Measurements from ENCODE around the gene WDTC1. TPM values are rescaled to one million over a fixed set of nuclear protein-coding genes. Genes with fewer than 3 reads are reported as not detected.

WDTC1 gene
- total RNA-seq, 1 experiment from 2014 or later, result 37.1 TPM

- Histone ChIP-seq H2AFZ (no peak overlapping the region), H3K4me1 (replicated peaks; ENCODE audit: insufficient read depth) (no peaks in the 10 kb centered on the region), H3K9me3 (ENCODE audit: insufficient read depth, low read depth) (no peaks in the 10 kb centered on the region), H3K27me3 (ENCODE audit: insufficient read depth, low read depth) (no peaks in the 10 kb centered on the region), H3K4me2 (no peak overlapping the region), H3K4me3 (no peak overlapping the region), H3F3A (ENCODE audit: insufficient read depth, low read depth) (no peaks in the 10 kb centered on the region), H3K27ac (no peak overlapping the region), H3K79me2 (ENCODE audit: low read depth) (no peaks in the 10 kb centered on the region), H4K20me1 (ENCODE audit: insufficient read depth) (no peaks in the 10 kb centered on the region), H3K36me3 (ENCODE audit: low read depth) (no peaks in the 10 kb centered on the region), H3K9me2 (ENCODE audit: insufficient read depth) (no peaks in the 10 kb centered on the region)
- TF ChIP-seq CTCF (conservative IDR thresholded peaks at IDR 0.05), result no peak
- no peak for TF ChIP-seq EZH2 (IDR thresholded peaks at IDR 0.05; ENCODE audit: low read depth)
- intact Hi-C loops (cut with micrococcal nuclease; ENCODE audit: unreplicated experiment), result no loop called here
- DNase-seq, result no peak
- ChIA-PET POLR2A (ENCODE audit: unreplicated experiment) (no interaction called here), CTCF (no interaction called here)
- BruUV-seq (replicated peaks), result no TSS peak
These were observed 11.8 kb downstream of the WDTC1 start for GRCh38 chr1:27246194-27246593.

GRCh38 chr1:27253596-27253995 lies 19.2 kb downstream of the WDTC1 start:
- intact Hi-C loops (cut with micrococcal nuclease; ENCODE audit: unreplicated experiment), result no loop called here
- Histone ChIP-seq H3K4me2 (no peak overlapping the region), H3K9me2 (ENCODE audit: insufficient read depth) (no peaks in the 10 kb centered on the region), H3F3A (ENCODE audit: insufficient read depth, low read depth) (no peaks in the 10 kb centered on the region), H3K4me1 (replicated peaks; ENCODE audit: insufficient read depth) (no peaks in the 10 kb centered on the region), H3K9me3 (ENCODE audit: insufficient read depth, low read depth) (no peaks in the 10 kb centered on the region), H3K36me3 (ENCODE audit: low read depth) (no peaks in the 10 kb centered on the region), H3K27ac (no peak overlapping the region), H4K20me1 (ENCODE audit: insufficient read depth) (no peaks in the 10 kb centered on the region), H3K27me3 (ENCODE audit: insufficient read depth, low read depth) (no peaks in the 10 kb centered on the region), H3K4me3 (no peak overlapping the region), H3K79me2 (ENCODE audit: low read depth) (no peaks in the 10 kb centered on the region), H2AFZ (no peak overlapping the region)
- no TSS peak for BruUV-seq (replicated peaks)
- ChIA-PET POLR2A (ENCODE audit: unreplicated experiment) (no interaction called here), CTCF (no interaction called here)
- no peak for DNase-seq
- no peak for TF ChIP-seq CTCF (conservative IDR thresholded peaks at IDR 0.05)
- no peak for TF ChIP-seq EZH2 (IDR thresholded peaks at IDR 0.05; ENCODE audit: low read depth)

- TF ChIP-seq CTCF (conservative IDR thresholded peaks at IDR 0.05) (no peak), EZH2 (IDR thresholded peaks at IDR 0.05; ENCODE audit: low read depth) (no peak)
- intact Hi-C loops (cut with micrococcal nuclease; ENCODE audit: unreplicated experiment), result no loop called here
- DNase-seq, result no peak
- ChIA-PET POLR2A (ENCODE audit: unreplicated experiment) (no interaction called here), CTCF (no interaction called here)
- no peak overlapping the region for H3K4me3 ChIP-seq
- no peaks in the 10 kb centered on the region for H3K27me3 ChIP-seq (ENCODE audit: insufficient read depth, low read depth)
- no peaks in the 10 kb centered on the region for H3K36me3 ChIP-seq (ENCODE audit: low read depth)
- no peaks in the 10 kb centered on the region for H3K9me2 ChIP-seq (ENCODE audit: insufficient read depth)
- H3K27ac ChIP-seq, result no peak overlapping the region
- no peak overlapping the region for H3K4me2 ChIP-seq
- no peaks in the 10 kb centered on the region for H3F3A ChIP-seq (ENCODE audit: insufficient read depth, low read depth)
- H3K79me2 ChIP-seq (ENCODE audit: low read depth), result no peaks in the 10 kb centered on the region
- H3K4me1 ChIP-seq (replicated peaks; ENCODE audit: insufficient read depth), result no peaks in the 10 kb centered on the region
- no peak overlapping the region for H2AFZ ChIP-seq
- no TSS peak for BruUV-seq (replicated peaks)
- no peaks in the 10 kb centered on the region for H4K20me1 ChIP-seq (ENCODE audit: insufficient read depth)
- H3K9me3 ChIP-seq (ENCODE audit: insufficient read depth, low read depth), result no peaks in the 10 kb centered on the region
These were observed 20.7 kb downstream of the WDTC1 start for GRCh38 chr1:27255136-27255535.
